CD4-positive, alpha-beta T cell treated with Interleukin-15 for 4 hours (primary cell): ENCODE results near the gene ELMO1.
A peak's percentile ranks its signal among the peaks of the same experiment; 100 is the strongest.

Experiments
- DNase-seq: peaks from one replicate; pipeline ENCODE4 v3.0.0-alpha.2; 2020; ENCODE audit warnings: low spot score

ELMO1 gene

GRCh38 chr7:37368540-37368939 is 80.1 kb downstream of the ELMO1 start:
- no peak for DNase-seq

- DNase-seq, result no peak
Measured at GRCh38 chr7:37367010-37367409, 81.7 kb downstream of the ELMO1 start.

- DNase-seq, result no peak
Measured at GRCh38 chr7:37366445-37366844, 82.2 kb downstream of the ELMO1 start.

- DNase-seq, result peak; percentile 13
Measured at GRCh38 chr7:37365405-37365804, 83.3 kb downstream of the ELMO1 start.

DNA sequence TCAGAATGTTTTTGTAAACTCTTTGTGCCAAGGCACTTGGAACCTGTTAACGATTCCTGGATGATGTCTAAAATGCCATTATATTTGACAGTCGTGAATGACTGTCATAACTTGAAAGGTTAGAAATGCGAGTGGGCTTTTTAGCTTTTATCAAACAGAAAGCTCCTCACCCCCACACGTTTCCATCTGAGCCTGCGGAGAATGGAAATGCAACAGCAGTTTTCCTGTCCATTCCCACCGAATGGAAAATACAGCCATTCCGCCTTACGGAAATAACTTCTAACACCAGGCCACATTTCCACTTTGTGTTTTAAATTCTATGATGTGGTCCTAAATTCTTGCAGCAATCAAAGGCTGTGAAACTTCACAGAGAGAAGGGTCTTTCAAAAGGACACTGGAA is 83.8 kb downstream of the ELMO1 start:
- DNase-seq, result no peak

GRCh38 chr7:37363536-37364491 is 84.8 kb downstream of the ELMO1 start:
- DNase-seq, result peak; percentile 39

DNA sequence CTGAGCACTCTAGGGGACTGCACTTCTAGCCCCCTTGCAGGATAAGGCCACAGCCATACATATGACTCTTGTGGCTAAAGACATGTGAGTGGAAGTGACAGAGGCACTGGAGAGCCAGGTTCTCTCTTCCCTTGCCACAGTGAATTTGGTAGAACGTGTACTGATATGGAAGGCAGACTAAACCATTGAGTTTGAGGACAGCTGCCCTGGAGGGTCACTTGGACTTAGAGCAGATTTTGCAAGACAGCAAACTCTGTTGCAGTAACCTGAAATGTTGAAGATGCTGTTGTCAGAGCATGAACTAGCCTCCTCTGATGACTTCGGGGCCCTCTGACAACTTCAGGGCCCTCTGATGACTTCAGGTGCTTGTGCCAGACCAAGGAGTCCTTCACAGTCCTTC is 85.9 kb downstream of the ELMO1 start:
- DNase-seq, result no peak

DNA sequence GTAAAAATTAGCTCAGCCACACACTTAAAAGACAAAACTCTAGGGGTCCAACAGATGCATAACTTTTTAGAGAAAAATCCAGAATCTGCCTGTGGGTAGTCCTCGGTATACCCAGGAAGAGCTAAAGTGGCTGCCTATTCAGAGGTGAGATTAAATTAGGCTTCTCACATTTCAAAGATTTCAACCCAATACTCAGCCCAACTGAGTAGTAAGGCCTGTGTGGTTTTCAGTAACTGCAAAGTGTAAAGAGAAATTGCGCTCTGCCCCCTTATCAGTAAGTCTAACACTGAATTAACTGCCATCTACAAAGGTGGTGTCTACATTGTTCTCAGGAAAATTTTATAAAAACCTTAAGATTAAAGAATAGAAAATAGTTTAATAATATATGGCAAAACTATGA is 88.2 kb downstream of the ELMO1 start:
- no peak for DNase-seq

GRCh38 chr7:37359662-37360444 is 88.8 kb downstream of the ELMO1 start:
- DNase-seq, result no peak

DNA sequence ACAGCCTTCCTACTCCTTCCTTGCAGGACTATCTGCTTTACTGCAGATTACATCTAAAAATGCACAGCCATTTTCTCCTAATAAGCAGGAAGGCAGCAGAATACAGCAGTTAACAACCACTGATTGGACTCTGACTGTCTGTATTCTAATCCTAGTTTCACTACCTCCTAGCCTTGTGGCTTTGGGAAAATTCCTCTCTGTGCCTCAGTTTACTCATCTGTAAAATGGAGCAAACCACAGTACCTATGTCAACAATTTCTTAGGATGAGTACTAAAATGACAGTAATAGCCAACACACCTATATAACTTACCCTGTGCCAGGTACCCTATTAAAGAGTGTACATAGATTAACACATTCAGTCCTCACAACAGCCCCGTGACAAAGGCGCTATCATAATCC is 89.5 kb downstream of the ELMO1 start:
- no peak for DNase-seq

DNA sequence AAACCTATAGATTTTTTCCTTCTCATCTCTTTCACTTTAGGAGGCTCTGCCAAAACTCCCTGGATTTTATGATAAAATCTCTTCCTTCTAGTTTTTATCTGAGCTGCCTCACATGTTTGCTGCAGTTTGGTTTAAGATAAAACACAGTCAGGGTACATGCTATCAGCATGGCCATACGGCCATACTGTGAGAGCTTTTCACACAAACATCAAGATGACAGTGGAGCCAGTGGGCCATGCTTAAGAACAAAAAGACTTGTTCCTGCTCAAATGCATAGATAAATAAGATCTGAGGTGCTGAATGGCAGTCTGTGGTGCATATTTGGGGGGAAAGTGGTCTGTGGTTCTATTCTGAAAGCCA is 91.0 kb downstream of the ELMO1 start:
- no peak for DNase-seq

- DNase-seq, result no peak
Measured at GRCh38 chr7:37356911-37357636, 91.6 kb downstream of the ELMO1 start.

DNA sequence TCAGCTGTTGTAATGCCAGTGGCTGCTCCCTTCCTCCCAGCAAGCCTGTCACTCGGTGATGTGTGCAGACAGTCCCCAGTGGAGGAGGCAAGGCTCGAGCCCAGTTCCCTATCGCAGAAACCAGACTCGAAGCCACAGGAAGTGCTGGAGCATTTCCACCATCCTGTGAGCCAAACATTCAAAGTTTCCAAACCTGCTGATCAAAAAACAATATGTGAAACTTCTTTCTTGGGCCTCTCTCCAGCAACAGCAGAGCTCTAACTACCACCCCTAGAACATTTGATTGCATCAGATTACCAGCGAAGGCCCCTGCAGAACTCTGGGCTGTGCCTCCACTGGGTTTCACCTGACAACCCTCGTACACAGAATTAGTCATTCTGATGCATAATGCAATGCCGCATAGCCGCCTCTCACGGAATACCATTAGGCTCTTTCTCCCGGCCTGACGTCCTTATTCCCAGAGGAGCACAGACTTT is 94.0 kb downstream of the ELMO1 start:
- DNase-seq, result peak; percentile 50

GRCh38 chr7:37353949-37354655 is 94.6 kb downstream of the ELMO1 start:
- DNase-seq, result no peak

GRCh38 chr7:37352974-37353948 is 95.4 kb downstream of the ELMO1 start:
- DNase-seq, result peak; percentile 83

DNA sequence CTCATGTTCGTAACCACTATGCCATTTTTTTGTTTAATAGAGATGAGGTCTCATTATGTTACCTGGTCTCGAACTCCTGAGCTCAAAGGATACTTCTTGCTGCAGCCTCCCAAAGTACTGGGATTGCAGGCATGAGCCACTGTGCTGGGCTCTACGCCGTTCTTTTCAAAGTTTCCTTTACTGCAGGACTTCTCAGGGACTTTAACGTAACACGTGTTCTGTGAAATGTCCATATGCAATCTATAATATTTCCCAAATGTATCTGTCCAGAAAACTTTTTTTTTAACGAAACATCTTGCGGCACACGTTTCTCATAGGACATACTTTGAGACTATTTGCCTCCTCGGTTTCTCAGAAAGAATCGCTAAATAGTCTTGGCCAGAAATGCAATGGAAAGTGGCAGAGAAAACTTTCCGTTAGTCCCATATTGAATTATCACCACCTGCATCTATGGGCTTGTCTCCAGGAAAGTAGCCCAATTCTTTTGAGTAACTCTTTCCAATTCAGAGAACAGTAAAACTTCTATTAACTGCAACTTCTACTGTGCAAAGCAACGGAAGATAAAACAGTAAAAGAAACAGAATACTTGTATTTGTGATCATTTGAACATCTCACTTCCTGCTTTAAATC is 96.3 kb downstream of the ELMO1 start:
- DNase-seq, result no peak

DNA sequence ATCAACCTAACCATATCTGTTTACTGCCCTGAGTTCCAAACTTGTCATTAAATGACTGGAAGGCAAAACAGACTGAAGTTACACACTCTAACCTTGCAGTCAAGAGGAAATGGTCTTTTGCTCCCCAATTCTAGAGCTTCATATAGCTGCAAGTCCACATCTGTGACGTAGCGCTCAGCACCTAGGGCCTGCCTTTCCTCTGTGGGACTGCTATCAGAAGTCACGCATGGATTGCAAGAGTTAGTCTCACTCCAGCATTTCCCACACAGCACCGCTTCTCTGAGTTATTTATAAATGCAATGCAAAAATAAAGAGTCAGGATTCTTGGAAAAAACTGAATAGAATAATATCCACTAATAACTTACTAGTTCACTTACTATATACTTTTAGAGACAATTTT is 96.9 kb downstream of the ELMO1 start:
- no peak for DNase-seq

GRCh38 chr7:37349979-37350590 is 98.6 kb downstream of the ELMO1 start:
- DNase-seq, result no peak

GRCh38 chr7:37348982-37349381 is 99.7 kb downstream of the ELMO1 start:
- no peak for DNase-seq

DNA sequence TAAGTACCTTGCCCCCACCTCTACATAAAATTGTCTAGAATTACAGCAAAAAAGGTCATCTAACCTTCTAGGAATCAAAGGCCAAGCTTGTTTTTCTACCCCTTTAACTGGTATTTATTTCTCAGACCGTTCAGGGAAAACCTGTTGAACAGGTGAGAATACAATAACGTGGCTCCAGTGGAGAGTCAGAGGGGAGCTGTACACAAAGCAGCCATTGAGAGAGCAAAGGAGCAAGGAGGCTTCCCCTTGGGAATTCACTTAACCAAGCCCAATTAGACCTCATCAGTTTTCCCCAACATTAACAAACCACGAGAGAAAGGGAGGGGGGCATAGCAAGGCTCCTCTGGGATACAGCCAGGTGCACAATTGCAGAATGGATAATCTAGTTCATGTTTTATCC is 101.9 kb downstream of the ELMO1 start:
- DNase-seq, result no peak
